ENCODE measurements around the gene CHD6.

DNA sequence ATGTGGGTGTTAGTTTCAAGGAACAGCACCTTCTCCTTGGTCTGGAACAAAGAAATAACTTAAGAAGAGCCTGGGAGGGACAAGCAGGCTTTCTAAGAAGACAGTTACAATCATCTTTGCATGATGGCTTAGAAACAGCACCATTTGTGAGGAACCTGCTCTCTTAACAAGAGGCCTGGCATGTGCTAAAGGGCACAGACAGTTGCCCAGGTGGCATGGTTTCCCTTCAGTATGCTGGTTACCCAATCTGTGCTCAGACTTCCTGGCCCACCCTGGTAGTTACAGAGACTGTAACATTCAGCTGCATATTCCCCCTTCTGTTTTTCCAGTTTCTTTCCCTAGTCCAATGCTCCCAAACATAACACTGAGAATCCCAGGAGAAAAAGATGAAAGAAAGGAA, 84.0 kb downstream of the CHD6 start:
- TF ChIP-seq ZNF768 (tag by site-specific recombination; IDR thresholded peaks at IDR 0.05) (no peak), ZFP3 (tag by site-specific recombination; IDR thresholded peaks at IDR 0.05; ENCODE audit: low read depth) (no peak), BCL11A (tag by site-specific recombination; IDR thresholded peaks at IDR 0.05; ENCODE audit: low read depth) (no peak), ZNF239 (tag by site-specific recombination; IDR thresholded peaks at IDR 0.05) (no peak), ZNF19 (tag by site-specific recombination; IDR thresholded peaks at IDR 0.05; ENCODE audit: low read depth) (no peak), ZNF701 (tag by site-specific recombination; IDR thresholded peaks at IDR 0.05) (no peak), ZBTB1 (tag by site-specific recombination; IDR thresholded peaks at IDR 0.05) (no peak), ZNF501 (tag by site-specific recombination; IDR thresholded peaks at IDR 0.05) (no peak)
- TF ChIP-seq, protein P1, sequence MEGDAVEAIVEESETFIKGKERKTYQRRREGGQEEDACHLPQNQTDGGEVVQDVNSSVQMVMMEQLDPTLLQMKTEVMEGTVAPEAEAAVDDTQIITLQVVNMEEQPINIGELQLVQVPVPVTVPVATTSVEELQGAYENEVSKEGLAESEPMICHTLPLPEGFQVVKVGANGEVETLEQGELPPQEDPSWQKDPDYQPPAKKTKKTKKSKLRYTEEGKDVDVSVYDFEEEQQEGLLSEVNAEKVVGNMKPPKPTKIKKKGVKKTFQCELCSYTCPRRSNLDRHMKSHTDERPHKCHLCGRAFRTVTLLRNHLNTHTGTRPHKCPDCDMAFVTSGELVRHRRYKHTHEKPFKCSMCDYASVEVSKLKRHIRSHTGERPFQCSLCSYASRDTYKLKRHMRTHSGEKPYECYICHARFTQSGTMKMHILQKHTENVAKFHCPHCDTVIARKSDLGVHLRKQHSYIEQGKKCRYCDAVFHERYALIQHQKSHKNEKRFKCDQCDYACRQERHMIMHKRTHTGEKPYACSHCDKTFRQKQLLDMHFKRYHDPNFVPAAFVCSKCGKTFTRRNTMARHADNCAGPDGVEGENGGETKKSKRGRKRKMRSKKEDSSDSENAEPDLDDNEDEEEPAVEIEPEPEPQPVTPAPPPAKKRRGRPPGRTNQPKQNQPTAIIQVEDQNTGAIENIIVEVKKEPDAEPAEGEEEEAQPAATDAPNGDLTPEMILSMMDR (tag by site-specific recombination; IDR thresholded peaks at IDR 0.05) = no peak
- TF ChIP-seq, protein P2, sequence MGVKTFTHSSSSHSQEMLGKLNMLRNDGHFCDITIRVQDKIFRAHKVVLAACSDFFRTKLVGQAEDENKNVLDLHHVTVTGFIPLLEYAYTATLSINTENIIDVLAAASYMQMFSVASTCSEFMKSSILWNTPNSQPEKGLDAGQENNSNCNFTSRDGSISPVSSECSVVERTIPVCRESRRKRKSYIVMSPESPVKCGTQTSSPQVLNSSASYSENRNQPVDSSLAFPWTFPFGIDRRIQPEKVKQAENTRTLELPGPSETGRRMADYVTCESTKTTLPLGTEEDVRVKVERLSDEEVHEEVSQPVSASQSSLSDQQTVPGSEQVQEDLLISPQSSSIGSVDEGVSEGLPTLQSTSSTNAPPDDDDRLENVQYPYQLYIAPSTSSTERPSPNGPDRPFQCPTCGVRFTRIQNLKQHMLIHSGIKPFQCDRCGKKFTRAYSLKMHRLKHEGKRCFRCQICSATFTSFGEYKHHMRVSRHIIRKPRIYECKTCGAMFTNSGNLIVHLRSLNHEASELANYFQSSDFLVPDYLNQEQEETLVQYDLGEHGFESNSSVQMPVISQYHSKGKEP (tag by site-specific recombination; IDR thresholded peaks at IDR 0.05) = no peak
- TF ChIP-seq, protein P3, sequence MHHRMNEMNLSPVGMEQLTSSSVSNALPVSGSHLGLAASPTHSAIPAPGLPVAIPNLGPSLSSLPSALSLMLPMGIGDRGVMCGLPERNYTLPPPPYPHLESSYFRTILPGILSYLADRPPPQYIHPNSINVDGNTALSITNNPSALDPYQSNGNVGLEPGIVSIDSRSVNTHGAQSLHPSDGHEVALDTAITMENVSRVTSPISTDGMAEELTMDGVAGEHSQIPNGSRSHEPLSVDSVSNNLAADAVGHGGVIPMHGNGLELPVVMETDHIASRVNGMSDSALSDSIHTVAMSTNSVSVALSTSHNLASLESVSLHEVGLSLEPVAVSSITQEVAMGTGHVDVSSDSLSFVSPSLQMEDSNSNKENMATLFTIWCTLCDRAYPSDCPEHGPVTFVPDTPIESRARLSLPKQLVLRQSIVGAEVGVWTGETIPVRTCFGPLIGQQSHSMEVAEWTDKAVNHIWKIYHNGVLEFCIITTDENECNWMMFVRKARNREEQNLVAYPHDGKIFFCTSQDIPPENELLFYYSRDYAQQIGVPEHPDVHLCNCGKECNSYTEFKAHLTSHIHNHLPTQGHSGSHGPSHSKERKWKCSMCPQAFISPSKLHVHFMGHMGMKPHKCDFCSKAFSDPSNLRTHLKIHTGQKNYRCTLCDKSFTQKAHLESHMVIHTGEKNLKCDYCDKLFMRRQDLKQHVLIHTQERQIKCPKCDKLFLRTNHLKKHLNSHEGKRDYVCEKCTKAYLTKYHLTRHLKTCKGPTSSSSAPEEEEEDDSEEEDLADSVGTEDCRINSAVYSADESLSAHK (tag by site-specific recombination; IDR thresholded peaks at IDR 0.05) = no peak
